ENCODE measurements around the gene COPB2.

DNA sequence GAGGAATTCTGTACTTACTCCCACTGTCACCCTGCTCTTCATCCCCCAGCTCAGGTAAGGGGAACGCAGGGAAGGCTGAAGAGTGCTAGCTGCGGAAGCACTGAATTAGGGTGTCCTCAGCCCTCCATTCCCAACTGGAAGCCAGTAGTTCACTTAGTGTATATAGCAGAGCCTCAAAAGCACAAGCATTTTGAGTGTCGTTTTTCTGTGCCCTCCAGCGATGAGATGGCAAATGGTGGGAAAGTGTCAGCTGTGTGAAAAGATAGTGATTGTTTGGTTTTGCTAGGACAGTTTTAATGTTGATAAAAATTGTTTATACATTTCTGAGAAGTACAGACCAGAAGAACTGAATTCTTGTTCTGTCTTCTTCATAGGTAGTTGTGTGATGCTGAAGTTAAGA, 34.8 kb downstream of the COPB2 start:
- TF ChIP-seq POLR2A (IDR thresholded peaks at IDR 0.05) (no peak), CTCF (IDR thresholded peaks at IDR 0.05) (no peak)

All from heart left ventricle (tissue), 13 donors.